Measurements from ENCODE around the gene MRTFA. TPM values are rescaled to one million over a fixed set of nuclear protein-coding genes. Genes with fewer than 3 reads are reported as not detected.

The MRTFA gene
- total and polyA plus RNA-seq, 2 of the 13 experiments (the other 11 are each of a cell fraction or from before 2014, with no cell fraction given): 2.4 to 8.2 TPM

GRCh38 chr22:40552070-40552469 is 84.4 kb downstream of the MRTFA start:
- H3K4me3 ChIP-seq (replicated peaks in 1 of 3; ENCODE audit: insufficient read depth in 1 of 3, low read depth in 2 of 3, low read length in 3 of 3): no peak overlapping the region
- no peaks in the 10 kb centered on the region for H4K20me1 ChIP-seq (ENCODE audit: insufficient read depth, low read length)
- no peak overlapping the region for H2AFZ ChIP-seq (ENCODE audit: low read length)
- intact Hi-C loops (cut with micrococcal nuclease; ENCODE audit: unreplicated experiment) (no loop called here), in situ Hi-C loops (cut with HindIII; ENCODE audit: extremely low pct_ligation_motif_present, low pct_unique_long_range_greater_than_20kb) (no loop called here)
- no peak for DNase-seq (ENCODE audit: low spot score)
- CTCF ChIA-PET (ENCODE audit: low intra/inter-chr PET ratio, low total read pairs): no interaction called here
- H3K27ac ChIP-seq (ENCODE audit: extremely low read length, insufficient read depth, low read length): no peak overlapping the region
- H3K27me3 ChIP-seq (ENCODE audit: control insufficient read depth in 1 of 2, insufficient read depth in 2 of 2, low read length in 2 of 2): no peaks in the 10 kb centered on the region
- no peak for ATAC-seq
- no peaks in the 10 kb centered on the region for H3K9me3 ChIP-seq (ENCODE audit: low read length)
- H3K9ac ChIP-seq (ENCODE audit: insufficient read depth, low read depth, low read length): no peak overlapping the region
- POLR2A ChIA-PET: no interaction called here
- no peak overlapping the region for H3K4me2 ChIP-seq (ENCODE audit: low read depth, low read length)
- no TSS peak for BruUV-seq (replicated peaks)
- H3K4me1 ChIP-seq (ENCODE audit: insufficient read depth, low read length): no peaks in the 10 kb centered on the region
- FAIRE-seq: no peak
- WGBS (ENCODE audit: low lambda C conversion rate): 98% methylated on average over 9 of the region's 9 CpGs
- H3K79me2 ChIP-seq (ENCODE audit: insufficient read depth, low read length): peaks cover 2% of the 10 kb centered on the region
- no peak for TF ChIP-seq NFE2L2 (IDR thresholded peaks at IDR 0.05; ENCODE audit: low read length)
- H3K36me3 ChIP-seq (replicated peaks in 1 of 2; ENCODE audit: control insufficient read depth in 1 of 2, insufficient read depth in 2 of 2, low read length in 2 of 2): peaks cover 4 to 17% of the 10 kb centered on the region in 2 experiments; a peak in 2 of 5 replicates

GRCh38 chr22:40547729-40548143 is 88.8 kb downstream of the MRTFA start:
- Histone ChIP-seq H3K27ac (ENCODE audit: extremely low read length, insufficient read depth, low read length) (no peak overlapping the region), H3K27me3 (ENCODE audit: control insufficient read depth in 1 of 2, insufficient read depth in 2 of 2, low read length in 2 of 2) (no peaks in the 10 kb centered on the region; a peak in 1 of 5 replicates), H3K4me2 (ENCODE audit: low read depth, low read length) (no peak overlapping the region), H4K20me1 (ENCODE audit: insufficient read depth, low read length) (no peaks in the 10 kb centered on the region), H3K4me1 (ENCODE audit: insufficient read depth, low read length) (peaks cover 9% of the 10 kb centered on the region), H2AFZ (ENCODE audit: low read length) (no peak overlapping the region), H3K4me3 (replicated peaks in 1 of 3; ENCODE audit: insufficient read depth in 1 of 3, low read depth in 2 of 3, low read length in 3 of 3) (no peak overlapping the region), H3K79me2 (ENCODE audit: insufficient read depth, low read length) (no peaks in the 10 kb centered on the region), H3K9ac (ENCODE audit: insufficient read depth, low read depth, low read length) (no peak overlapping the region), H3K36me3 (replicated peaks in 1 of 2; ENCODE audit: control insufficient read depth in 1 of 2, insufficient read depth in 2 of 2, low read length in 2 of 2) (peaks cover 4 to 18% of the 10 kb centered on the region in 2 experiments; a peak in 2 of 5 replicates), H3K9me3 (ENCODE audit: low read length) (no peaks in the 10 kb centered on the region)
- DNase-seq (ENCODE audit: low spot score) (no peak), ATAC-seq (no peak), FAIRE-seq (no peak)
- intact Hi-C loops (cut with micrococcal nuclease; ENCODE audit: unreplicated experiment) (no loop called here), in situ Hi-C loops (cut with HindIII; ENCODE audit: extremely low pct_ligation_motif_present, low pct_unique_long_range_greater_than_20kb) (no loop called here)
- ChIA-PET CTCF (ENCODE audit: low intra/inter-chr PET ratio, low total read pairs) (no interaction called here), POLR2A (interaction anchor here (0.7 kb wide), 1 partner anchor 102 kb away, joined by 3 read pairs; no protein-coding TSS in a partner anchor)
- no peak for TF ChIP-seq GFI1 (CRISPR knock-in tag; IDR thresholded peaks at IDR 0.05; ENCODE audit: borderline replicate concordance)
- no peak for TF ChIP-seq HNRNPLL (IDR thresholded peaks at IDR 0.05; ENCODE audit: low read depth, low read length, poor library complexity, severe bottlenecking)
- no peak for TF ChIP-seq ZNF251 (CRISPR knock-in tag; IDR thresholded peaks at IDR 0.05)
- TF ChIP-seq POGK (CRISPR knock-in tag; conservative IDR thresholded peaks at IDR 0.05): no peak
- peak; percentile 16; the same call in 1 of the 2 replicates for TF ChIP-seq ATF7 (IDR thresholded peaks at IDR 0.05)
- no peak for TF ChIP-seq ATF7 (CRISPR knock-in tag; IDR thresholded peaks at IDR 0.05)
- TF ChIP-seq ZNF552 (CRISPR knock-in tag; IDR thresholded peaks at IDR 0.05; ENCODE audit: borderline replicate concordance): no peak
- no peak for TF ChIP-seq MEF2D (CRISPR knock-in tag; IDR thresholded peaks at IDR 0.05)
- no peak for TF ChIP-seq SCMH1 (CRISPR knock-in tag; IDR thresholded peaks at IDR 0.05; ENCODE audit: borderline replicate concordance)
- no TSS peak for BruUV-seq (replicated peaks)
- 97% methylated on average over 4 of the region's 4 CpGs for WGBS (ENCODE audit: low lambda C conversion rate)

Data from HepG2 (cell line).